SK-N-DZ (cell line): Measurements from ENCODE around the gene CPED1.
A peak's percentile ranks its signal among the peaks of the same experiment; 100 is the strongest.
"Not testable (repeated sequence)": the region's sequence is repeated elsewhere in the genome, so short reads cannot be mapped to it uniquely, and the experiment has no call there.

ENCODE experiments used
- DNase-seq: peaks from one replicate; pipeline ENCODE4 v3.0.0-alpha.2; 2015; ENCODE audit warnings: low spot score

The CPED1 gene

GRCh38 chr7:121313220-121313792 is 324.8 kb downstream of the CPED1 start:
- DNase-seq, result no peak

- DNase-seq, result no peak
Measured at GRCh38 chr7:121313793-121314676, 325.5 kb downstream of the CPED1 start.

DNA sequence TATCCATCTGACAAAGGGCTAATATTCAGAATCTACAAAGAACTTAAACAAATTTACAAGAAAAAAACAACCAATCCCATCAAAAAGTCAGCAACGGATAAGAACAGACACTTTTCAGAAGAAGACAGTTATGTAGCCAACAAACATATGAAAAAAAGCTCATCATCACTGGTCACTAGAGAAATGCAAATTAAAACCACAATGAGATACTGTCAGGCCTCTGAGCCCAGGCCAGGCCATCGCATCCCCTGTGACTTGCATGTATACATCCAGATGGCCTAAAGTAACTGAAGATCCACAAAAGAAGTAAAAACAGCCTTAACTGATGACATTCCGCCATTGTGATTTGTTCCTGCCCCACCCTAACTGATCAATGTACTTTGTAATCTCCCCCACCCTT is 326.7 kb downstream of the CPED1 start:
- DNase-seq, result not testable (repeated sequence)

DNA sequence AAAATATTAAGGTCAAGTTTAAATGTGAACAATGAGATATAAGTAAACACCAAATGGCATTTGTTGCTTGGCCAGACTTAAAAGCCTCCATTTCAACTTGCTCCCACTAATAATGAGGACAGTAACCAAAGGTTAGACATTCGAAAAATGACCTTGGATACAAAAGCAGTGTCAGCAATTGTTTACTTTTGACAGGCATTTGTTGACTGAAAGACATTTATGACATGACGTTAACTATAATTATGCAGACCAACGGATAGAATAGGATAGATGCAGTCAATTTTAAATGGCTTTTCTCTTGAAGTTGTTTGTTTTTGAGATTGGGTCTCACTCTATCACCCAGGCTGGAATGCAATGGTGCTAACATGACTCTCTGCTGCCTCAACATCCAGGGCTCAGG is 333.9 kb downstream of the CPED1 start:
- DNase-seq, result no peak

GRCh38 chr7:121323515-121324302 is 335.2 kb downstream of the CPED1 start:
- DNase-seq, result no peak

DNA sequence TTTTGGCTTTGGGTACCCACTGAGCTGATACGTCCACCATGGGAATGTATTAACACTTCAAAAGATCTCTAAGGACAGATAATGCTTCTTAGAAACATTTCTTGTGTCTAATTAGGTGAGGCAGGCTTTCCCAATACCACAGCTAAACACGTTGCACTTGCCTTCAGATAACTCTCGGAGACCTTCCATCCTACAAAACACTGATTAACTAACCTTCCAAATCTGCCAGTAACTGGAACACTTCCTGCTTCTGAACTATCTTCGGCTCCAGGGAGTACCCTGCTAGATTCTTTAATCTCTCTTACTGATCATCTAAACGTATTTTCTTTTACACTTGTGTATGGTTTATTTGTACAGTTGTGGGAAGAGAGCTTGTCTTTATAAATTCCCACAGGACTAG is 339.2 kb downstream of the CPED1 start:
- no peak for DNase-seq

DNA sequence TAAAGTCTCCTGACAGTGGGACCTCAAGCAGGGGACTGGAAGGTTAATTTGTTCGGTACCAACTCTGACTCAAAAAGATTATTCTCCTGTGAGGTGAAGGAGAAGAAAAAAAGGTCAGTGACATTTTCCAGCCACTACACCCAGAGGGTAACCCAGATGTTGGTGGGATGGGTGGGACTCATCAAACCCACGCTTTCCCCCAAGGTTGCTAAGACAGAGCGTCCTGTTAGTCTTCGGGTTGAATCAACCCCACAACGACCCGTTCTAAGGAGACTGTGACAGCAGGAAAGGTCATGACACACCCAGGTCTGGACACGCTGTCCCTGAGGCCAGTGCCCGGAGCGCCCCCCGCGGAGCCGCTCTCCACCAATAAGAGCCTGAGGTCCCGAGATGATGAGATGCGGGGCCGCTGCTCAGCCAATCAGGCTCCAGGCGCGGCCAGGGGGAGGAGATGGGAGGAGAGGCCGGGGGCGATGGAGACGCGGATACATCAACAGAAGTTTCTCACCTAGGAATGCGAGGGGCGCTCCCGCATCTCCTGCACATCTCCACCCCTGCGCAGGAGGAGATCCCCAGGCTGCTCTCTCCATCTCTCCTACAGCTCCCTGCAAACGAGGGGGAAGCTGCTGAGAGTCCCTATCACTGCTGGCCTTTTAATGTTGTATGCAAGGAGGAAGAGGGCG is 340.1 kb downstream of the CPED1 start, which contains the start of gene WNT16:
WNT16 (plus strand) TSS at position 493 of the 683 bp plus-strand sequence. CDS start 293 bp downstream, outside the sequence.
- DNase-seq, result peak; percentile 65

DNA sequence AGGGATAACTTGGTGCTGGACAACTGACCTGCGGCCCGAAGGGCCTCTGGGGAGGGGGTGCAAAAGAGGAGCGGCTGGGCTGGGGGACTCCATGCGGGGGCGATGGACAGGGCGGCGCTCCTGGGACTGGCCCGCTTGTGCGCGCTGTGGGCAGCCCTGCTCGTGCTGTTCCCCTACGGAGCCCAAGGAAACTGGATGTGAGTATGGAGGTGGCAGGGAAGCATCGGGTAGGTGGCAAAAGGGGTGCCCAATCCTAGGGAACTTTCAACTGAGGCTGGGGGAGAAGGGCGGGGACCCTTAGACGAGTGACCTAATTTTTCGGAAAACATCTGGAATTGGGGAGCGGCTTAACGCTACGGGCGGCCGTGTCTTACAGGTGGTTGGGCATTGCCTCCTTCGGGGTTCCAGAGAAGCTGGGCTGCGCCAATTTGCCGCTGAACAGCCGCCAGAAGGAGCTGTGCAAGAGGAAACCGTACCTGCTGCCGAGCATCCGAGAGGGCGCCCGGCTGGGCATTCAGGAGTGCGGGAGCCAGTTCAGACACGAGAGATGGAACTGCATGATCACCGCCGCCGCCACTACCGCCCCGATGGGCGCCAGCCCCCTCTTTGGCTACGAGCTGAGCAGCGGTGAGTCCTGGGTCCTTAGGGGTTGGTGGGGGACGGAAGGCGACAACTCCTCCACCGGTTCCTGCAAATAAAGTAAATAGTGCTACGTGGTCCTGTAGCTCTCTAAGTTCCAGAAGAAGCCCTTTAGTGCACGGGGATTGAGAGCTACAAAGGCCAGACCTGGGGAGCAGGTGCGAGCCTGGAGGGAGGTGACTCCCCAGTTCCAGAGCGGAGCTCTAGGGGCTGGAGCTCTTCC is 340.9 kb downstream of the CPED1 start:
- peak; percentile 42 for DNase-seq

DNA sequence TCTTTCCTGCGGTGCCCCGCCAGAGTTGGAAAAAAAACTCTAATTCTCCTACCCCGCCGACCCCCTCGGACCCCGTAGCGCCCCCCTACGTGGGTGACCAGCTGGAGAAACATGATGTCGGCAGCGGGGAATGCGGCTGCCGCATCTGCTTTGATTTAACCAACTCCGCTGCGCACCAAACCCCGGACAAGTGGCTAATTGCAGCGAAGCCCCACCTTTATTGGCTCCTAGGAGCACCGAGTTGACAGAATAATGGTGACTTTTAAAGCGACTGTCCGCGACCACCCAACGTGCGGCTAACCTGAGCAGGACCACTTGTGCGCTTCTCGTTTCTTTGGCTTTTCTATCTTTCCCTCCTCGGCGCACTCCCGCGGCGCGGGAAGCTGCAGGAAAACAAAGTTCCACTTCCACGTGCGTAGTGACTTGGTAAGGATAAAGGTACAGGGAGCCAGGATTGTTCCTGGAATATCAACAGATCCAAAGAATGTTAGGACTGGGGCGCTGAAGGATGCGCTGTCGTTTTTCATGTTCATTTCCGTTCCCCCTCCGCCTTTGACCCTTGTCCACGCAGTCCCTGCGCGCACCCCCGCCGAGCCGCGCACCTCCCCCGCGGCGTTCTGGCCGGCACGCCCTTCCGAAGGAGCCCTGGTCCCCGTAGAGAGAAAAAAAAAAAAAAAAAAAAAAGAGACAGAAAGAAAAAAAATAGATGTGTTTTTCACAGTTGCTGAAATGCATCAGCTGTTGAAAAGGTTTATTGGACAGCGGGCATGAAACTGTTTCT is 341.7 kb downstream of the CPED1 start:
- DNase-seq, result no peak

- no peak for DNase-seq
Measured at GRCh38 chr7:121331048-121331447, 342.5 kb downstream of the CPED1 start.

DNA sequence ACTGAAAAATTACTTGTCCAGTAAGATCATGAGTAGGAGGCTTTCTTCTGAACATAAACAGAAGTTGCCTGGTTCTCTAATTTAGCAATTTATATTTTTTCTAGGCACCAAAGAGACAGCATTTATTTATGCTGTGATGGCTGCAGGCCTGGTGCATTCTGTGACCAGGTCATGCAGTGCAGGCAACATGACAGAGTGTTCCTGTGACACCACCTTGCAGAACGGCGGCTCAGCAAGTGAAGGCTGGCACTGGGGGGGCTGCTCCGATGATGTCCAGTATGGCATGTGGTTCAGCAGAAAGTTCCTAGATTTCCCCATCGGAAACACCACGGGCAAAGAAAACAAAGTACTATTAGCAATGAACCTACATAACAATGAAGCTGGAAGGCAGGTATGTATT is 343.1 kb downstream of the CPED1 start:
- DNase-seq, result no peak

GRCh38 chr7:121334376-121334775 is 345.9 kb downstream of the CPED1 start:
- no peak for DNase-seq

- DNase-seq, result no peak
Measured at GRCh38 chr7:121334875-121335648, 346.6 kb downstream of the CPED1 start.

- no peak for DNase-seq
Measured at GRCh38 chr7:121336579-121336978, 348.1 kb downstream of the CPED1 start.

- DNase-seq, result no peak
Measured at GRCh38 chr7:121337398-121337797, 348.9 kb downstream of the CPED1 start.

DNA sequence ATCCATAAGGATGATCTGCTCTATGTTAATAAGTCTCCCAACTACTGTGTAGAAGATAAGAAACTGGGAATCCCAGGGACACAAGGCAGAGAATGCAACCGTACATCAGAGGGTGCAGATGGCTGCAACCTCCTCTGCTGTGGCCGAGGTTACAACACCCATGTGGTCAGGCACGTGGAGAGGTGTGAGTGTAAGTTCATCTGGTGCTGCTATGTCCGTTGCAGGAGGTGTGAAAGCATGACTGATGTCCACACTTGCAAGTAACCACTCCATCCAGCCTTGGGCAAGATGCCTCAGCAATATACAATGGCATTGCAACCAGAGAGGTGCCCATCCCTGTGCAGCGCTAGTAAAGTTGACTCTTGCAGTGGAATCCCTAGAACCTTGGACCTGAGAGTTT is 350.6 kb downstream of the CPED1 start:
- no peak for DNase-seq

- DNase-seq, result no peak
Measured at GRCh38 chr7:121341933-121342332, 353.4 kb downstream of the CPED1 start.

DNA sequence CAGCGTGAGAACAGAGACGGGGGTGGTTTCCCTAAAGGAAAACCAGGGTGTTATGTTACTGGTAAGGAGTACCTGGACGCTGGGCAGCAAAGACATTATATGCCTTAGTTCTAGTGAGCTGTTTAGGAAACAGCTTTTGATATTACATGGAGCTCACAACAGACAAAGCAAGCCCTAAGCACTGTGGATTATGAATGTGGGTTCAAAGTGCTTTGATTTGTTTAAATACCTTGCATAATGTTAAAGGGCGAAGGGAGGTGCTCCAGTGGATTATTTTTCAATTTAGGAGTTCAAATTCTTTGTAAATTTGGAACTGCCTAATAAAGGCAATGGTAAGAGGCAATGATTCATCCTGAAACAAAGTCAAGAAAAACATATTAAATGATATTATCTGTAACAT is 354.1 kb downstream of the CPED1 start:
- DNase-seq, result no peak

DNA sequence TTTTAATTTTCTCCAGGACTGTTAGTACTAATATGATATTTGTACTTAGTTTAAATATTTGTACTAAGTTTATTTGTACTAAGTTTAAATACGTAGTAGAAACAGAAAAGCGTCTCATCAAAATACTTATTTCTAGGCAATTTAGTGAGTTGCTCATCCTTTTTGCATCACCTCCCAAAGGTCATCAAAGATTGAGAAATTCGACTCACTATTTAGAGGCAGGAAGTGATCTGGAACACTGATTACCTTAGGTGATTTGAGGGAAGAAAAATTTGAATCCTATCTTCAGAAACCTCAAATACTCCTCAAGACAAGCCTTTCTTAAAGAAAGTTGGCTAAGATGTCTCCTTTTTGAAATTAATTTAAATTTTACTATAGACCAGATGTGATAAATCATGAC is 354.8 kb downstream of the CPED1 start:
- no peak for DNase-seq
